GM19455 (cell line): ENCODE results near the gene PARP16.
A peak's percentile ranks its signal among the peaks of the same experiment; 100 is the strongest.

ENCODE experiments used
- ATAC-seq: cut with Tn5 transposase; IDR thresholded peaks from one replicate; pipeline ENCODE4 v1.9.1; 2021; ENCODE audit not compliant: unreplicated experiment

PARP16 gene, protein sequence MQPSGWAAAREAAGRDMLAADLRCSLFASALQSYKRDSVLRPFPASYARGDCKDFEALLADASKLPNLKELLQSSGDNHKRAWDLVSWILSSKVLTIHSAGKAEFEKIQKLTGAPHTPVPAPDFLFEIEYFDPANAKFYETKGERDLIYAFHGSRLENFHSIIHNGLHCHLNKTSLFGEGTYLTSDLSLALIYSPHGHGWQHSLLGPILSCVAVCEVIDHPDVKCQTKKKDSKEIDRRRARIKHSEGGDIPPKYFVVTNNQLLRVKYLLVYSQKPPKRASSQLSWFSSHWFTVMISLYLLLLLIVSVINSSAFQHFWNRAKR

DNA sequence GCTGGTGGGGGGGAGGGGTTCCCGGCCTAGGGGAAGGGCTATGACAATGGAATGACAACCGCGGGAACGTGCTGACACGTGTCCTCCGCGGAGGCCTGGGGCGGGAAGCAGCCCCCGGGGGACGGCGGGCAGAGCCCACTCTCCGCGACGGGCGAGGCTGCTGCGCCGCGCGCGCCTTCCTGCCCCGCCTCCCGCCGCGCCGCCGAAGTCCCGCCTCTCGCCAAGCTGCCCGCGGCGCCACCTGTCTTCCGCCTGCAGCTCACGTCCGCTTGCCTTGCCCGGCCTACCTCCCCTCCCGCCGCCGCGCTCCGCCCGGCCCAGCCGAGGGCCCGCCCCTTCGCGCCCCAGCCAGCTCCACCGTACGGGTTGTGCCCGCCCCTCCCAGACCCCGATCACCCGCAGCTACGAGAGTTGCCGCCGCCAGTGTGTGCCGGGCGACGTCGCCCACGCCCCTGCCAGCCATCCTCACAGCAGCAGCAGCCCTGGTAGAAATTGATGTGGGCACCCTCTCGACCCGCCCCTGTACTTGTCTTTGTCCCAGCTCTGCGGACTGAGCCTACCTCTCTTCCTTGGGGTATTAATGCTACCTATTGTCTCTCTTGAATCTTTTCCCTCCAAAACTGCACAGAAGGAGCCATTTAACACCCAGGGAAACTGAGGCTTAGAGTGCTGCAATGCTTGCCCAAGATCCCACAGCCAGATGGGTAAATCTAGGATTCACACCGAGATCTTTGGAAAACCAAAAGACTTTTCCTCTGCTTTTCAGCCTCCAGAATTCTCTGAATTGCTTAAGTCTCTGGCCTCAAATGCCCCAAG lies at the start of gene PARP16:
PARP16 (minus strand) TSS at position 180 of the 816 bp plus-strand sequence. CDS start 457 bp downstream, outside the sequence.
- peak; percentile 82 for ATAC-seq

DNA sequence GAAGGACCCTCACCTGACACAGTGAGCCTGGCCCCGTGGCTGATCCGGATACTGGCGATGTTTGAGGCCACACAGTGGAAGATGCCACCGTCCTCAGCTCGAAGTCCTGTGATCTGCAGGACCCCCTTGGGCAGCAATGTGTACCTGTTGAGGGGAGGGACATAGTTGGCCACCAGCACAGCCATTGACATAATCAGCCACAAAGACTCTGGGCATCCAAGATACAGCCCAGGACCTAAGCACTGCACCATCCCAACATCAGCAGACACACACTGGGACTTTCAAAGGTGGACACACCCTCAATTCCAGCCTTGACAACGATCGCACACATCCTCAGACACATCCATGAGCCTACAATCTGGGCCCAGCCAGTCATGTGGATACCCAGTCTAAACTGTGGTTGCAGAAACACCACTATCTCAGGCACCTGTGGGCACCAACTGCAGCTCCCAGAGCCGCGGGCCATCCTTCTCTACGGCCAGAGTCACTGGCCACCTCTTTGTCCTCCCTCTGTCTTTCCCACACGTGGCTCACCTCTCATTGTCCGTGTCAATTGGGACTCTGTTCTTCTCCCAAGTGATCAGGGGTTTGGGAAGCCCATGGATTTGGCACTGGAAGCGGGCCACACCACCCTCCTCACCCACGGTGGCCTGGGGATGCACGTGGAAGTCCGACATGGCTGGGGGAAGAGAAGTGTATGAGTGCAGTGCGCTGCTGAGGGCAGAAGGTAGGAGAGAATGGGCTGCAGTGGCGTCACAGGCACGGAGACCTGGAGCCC lies 48.8 kb upstream of the PARP16 start:
- no peak for ATAC-seq

DNA sequence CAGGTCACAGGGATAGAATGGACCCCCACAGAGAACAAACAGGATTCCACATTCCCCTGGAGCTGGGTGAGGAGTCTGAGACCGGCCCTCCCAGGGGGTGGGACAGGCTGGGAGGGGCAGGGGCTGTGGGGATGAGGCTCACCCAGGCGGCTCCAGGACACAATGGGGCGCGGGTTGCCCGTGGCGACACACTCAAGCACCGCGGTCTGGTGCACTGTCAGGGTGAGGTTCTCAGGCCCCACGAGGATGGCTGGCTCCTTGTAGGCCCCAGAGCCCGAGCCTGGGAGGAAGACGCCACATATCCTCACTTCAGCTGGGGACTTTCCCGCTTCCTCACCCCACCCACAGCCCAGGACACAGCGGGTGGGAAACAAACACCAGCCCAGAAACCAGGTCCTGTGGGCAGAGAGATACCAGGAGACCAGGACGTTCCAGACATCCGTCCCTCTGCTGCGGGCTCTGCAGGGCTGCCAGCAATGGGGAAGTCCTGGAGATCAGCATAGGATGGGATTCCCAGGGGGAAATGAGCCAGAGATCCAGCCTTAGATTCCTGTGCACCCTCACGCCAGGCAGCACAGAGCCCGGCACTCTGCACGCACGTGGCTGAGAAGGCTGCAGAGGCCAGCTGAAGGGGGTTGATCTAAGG lies 48.0 kb upstream of the PARP16 start:
- no peak for ATAC-seq

DNA sequence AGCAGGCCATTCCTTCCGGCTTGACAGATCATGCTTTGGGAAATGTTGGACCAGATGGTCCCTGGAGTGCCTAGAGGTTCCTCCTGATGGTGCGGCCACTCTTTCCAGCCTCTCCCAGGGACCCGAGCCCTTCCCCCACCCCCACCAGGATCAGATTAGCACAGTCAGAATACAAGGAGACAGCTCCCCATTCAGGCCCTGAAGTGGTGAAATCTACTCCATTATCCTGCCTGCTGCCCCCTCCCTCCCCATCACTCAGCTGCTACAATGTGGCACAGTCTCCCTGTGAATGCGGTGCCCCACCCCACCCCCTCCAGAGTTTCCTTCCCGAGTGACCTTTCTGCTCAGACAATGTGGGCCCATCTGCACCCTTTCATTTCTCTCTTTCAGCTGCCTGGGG lies 47.2 kb upstream of the PARP16 start:
- ATAC-seq: no peak

DNA sequence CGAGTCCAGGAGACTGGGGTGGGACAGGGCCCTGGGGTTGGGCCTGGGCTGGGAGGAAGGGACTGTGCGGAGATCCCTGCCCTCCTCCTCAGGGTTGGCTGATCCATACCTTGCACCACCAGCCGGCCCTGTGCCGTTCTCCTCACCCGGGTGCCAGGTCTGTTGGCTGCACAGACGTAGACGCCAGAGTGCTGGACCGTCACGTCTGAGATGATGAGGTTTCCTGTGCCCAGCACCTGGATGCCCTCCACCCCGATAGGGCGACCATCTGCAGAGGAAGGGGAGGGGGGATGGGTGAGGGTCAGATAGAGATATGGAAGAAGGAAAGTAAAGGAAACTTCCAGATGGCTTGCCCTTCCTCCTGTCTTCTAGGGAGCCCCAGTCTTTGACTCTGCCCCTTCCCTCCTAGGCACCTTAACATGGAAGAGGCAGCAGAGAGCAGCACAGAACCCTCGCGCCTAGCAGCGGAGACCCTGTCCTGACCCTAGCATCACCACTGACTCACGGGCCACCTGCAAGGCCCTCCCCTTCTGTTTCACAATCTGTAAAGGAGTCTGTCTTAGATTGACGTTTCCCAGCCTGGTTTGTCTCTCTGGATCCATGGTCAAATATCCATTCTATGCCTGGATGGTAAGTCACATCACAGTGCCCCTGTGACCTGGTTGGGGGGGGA lies 46.6 kb upstream of the PARP16 start:
- no peak for ATAC-seq

DNA sequence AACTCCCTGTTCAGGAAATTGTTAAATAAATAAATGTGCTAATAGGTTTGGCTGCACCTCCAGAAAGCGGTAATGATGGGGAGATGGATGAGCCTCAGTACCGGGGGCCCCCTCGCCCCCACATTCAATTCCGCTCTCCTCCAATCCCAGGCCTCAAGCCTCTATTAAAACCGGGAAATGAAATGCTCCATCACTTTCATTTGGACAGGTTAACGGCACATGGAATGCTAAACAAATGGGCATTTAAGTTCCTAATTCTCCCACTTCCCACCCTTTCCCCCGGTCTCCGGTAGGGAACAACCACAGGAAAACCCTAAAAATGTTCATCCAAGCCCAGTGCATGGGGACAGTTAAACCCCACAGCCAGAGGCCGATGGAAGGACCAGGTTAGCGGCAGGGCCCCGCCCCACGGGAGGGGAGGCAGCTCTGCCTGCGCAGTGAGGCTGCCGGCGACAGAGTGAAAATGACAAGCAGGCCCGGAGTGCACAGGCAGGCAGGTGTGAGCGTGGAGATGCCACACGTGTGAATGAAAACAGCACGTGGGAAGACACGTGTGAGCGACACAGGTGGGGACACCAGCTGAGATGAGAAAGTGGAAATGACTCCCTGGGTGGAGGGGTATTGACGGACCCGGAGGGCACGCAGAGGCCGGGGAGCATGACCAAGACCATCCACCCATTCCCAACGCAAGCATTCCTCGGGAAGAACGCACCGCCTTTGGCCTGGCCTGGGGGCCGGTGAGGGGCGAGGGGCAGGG lies 45.9 kb upstream of the PARP16 start:
- ATAC-seq: no peak

DNA sequence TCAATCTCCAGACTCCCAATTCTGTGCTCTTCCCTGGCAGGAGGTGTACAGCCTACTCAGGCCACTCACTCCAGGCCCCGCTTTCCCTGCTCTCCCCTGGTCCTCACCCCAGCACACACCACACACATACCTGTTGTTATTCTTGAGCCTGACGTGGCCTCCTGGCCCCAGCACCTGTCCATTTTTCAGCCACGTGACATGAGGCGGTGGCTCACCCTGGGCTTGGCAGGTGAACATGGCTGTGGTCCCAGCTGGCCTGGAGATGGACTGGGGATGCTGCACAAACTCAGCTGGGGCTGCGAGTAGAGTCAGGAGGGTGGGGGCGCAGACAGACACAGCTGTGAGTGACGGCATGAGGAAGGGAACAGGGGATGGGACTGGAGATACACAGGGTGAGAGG lies 45.1 kb upstream of the PARP16 start:
- ATAC-seq: no peak

DNA sequence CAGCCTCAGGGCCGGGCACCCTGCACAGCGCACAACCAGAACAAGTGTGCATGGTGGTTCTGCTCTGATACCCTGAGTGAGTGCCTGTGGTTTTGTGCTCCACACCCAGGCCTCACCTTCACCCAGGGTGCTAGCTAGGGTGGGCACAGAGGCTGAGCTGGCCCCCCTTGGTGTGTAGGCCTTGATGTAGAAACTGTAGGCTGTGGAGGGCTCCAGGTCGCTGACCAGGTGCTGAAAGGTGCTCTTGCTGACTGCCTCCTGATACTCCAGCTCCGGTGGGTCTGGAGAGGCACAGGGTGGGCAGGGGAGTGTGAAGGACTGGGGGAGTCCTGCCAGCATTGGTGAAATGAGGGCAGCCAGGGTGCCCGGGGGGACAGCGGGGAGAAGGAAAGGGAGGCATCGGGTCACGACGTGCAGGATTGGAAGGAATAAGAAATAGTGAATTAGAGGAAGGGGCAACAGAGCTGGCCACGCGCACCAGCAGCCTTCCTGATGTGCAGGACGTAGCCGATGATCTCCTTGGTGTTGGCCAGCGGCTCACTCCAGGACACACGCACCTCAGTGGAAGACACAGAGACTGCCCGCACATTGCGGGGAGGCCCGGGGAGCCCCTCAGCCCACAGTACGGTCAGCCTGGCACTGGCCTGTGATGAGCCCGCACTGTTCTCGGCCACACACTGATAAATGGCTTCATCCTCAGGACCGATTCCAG lies 44.4 kb upstream of the PARP16 start:
- ATAC-seq: no peak

DNA sequence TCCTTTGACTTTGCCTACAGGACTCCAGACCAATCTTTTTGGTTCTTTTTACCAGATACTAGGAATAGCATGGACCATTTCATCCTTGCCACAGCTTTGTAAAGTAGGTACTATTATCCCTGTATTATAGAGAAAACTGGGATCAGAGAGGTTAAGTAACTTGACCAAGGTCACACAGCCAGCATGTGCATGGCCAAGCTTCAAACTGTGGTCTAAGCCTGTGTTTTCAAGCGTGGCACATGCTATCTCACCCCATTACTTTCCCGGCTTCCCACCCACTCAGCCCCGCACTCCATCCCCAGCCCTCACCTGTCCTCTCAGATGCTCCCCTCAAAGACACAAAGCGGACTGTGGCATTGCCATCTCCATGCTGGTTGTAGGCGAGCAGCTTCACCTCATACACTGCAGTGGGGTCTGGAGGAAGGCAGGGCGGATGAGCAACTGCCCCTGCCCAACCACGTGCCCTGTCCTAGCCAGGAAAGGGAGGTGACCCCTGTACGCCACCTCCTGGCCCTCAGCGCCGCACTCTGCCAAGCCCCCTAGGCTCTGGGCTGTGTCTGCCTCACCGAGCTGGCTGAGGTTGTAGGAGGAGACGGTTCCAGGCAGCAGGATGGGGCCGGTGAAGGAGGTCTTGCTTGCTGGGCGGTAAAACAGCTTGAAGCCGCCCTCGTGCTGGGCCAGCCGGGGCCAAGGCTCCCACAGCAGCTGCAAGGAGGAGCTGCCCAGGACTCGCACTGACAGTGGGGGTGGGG lies 43.5 kb upstream of the PARP16 start:
- no peak for ATAC-seq

DNA sequence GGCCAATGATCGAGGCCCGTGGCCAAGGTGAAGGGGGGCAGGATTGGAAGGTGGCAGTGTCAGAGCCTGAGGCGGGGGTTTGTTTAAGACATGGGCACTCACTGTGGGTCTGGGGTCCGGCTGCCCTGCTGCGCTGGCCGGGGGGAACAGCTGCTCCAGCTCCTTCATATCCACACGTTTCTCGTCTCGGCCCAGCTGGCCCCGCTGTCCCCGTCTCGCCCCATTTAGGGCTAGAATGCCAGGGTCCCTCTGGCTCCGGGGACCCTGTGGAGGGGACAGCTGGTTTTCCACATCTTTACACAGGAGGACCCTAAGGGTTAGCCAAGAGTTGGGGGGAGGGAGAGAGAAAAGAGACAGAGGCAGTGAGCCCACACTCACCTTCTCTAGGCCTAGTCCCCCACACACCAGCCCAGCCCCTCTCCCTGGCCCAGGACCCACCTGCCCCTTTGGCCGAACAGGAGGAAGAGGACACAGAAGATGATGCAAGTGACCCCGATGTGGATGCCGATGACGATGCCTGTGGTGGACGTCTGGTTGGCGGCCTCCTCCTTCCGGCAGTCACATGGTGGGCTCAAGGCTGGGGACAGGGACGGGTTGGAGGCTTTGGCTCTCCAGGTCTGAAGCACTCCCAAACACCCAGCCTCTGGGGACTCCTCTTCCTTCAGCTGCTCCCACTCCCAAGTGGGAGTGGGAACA lies 42.8 kb upstream of the PARP16 start:
- no peak for ATAC-seq

DNA sequence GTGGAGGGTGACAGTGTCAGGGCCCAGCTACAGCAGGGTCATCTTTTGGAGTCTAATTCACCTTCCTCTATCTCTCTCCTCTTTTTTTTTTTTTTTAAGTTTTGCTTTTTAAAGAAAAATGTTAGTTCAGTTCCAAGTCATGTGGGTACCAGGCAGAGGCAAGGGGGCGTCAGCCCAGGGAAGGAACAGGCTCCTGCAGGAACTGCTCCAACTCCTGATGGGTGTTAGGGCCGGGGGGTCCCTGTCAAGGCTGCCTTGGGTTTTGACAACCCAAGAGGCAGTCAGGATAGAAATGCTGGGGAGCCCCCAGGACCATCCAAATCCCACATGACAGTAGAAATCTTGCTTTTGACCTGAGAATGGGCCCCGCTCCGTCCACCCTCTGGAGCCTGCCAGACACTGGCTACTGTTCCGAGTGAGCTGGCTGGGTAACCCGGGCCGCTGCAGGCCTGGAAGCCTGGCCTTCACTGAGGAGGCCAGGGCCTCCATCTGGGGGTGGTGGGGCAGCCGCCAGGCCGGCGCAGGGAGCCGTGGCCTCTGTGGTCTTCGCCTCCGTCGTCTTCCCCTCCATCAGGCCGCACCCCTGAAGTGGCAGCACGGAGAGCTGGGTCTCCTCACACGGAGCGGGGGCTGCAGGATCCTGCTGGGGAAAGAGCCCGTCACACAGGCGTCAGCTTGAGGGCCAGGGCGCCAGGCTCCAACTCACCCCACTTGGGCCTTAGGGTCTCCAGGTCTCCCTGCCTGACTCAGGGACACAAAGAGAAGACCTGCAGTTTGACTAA lies 42.0 kb upstream of the PARP16 start:
- ATAC-seq: no peak

DNA sequence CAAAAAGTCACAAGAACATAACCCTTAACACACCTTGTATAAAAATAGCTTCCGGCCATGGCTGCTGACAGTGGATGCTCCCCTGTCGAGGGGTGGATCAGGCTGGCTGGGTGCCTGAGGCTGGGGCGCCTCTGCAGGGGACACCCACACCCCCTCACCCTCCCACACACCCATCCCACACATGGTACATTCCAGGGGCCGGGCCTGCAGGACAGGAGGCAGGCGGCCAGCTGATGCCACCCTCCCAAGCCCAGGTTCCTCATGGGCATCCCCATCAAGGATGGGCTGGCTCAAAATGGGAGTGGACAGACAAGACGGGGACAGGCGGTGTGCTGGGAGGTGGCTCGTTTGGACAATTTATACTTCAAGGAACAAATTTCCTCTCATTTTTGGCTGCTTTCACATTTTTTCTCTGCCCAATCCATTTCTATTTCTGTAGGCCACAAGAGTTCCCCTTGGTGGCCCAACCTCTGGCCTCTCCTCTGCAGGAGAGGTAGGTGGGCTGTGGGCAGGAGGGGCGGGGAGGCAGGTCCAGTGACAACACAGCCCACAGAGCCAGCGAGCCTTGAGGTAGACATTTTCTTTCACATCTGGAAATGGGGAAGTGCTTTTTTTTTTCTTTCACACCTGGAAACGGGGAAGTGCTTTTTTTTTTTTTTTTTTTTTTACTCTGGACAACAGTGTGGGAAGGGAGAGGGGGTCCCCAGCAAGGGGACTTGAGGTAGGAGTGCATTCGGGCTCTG lies 41.1 kb upstream of the PARP16 start:
- no peak for ATAC-seq

DNA sequence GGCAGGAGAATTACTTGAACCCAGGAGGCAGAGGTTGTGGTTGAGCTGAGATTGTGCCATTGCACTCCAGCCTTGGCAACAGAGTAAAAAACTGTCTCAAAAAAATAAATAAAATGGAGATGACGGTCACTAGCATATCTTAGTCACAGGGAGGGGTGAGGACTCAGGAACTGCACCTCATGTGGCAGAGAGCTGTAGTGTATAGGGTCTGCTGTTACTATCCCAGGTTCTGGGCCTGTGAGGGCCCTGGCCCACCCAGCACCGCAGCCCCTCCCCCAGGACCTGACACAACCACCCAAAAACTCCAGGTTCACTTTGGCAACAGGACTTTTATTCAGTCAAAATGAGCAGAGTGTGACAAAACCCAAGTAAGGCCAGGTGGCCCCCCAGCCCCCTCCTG lies 40.1 kb upstream of the PARP16 start:
- no peak for ATAC-seq

DNA sequence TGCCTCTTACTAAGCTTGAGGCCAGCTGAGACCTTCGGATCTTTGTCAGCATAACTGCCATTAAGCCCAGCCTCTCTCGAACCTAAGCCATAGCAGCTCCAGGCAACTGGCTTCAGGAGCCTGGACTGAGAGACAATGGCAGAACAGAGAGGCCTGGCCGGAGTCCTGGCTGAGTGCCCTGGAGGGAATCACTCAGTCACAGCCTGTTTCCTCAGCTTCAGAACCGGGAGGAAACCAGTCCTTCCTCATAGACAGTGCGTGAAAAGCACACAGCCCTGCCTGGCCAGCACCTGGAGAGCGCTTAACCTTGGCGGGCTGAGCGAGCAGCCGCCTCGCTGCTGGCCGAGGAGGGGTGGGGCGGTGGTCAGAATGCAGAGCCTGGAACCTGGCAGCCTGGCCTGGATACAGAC lies 39.4 kb upstream of the PARP16 start:
- ATAC-seq: no peak

DNA sequence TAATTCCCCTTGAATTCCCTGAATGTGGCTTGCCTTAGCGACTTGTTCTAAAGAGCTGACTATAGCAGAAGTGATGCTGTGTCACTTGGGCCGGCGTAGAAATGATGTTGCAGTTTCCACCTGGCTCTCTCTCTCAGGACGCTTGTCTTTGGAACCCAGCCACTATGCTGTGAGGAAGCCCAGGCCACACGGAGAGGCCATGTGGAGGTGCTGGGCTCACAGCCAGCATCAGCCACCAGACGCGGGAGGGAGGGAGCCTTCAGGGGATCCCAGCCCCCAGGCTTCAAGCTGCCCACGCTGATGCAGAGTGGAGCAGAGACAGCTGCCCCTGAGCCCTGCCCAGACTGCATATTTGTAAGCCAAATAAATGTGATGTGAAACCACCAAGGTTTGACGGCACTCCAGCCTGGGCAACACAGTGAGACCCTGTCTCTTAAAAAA lies 36.4 kb upstream of the PARP16 start:
- ATAC-seq: no peak

DNA sequence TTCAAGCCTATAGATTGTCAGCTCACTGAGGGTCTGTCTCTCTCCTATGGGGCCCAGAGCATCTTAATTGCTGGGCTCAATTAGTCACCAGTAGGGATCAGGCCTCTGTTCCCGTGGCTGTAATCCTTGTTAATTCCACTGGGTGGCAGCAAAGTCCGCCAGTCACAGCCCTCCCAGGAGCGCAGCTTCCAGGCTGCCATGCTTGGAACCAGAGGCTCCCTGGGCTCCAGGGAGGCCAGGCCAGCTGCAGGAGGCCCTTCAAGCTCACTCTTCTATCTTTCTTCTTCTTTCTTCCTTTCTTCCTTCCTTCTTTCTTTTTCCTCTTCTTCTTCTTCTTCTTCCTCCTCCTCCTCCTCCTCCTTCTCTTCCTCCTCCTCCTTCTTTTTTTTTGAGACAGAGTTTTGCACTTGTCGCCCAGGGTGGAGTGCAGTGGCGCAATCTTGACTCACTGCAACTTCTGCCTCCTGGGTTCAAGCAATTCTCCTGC lies 32.2 kb upstream of the PARP16 start:
- ATAC-seq: no peak
